GM20431 (cell line): ENCODE results near the gene IRS2.
"Not testable (repeated sequence)": the region's sequence is repeated elsewhere in the genome, so short reads cannot be mapped to it uniquely, and the experiment has no call there.

Experiments used
- in situ Hi-C: fragments of 300-500 bp; cut with MseI, MboI; formaldehyde crosslinking; loops from one replicate; pipeline ENCODE4 v1.15.0; 2020; ENCODE audit warnings: low sequenced_read_pairs; ENCODE audit not compliant: unreplicated experiment

The IRS2 gene, protein sequence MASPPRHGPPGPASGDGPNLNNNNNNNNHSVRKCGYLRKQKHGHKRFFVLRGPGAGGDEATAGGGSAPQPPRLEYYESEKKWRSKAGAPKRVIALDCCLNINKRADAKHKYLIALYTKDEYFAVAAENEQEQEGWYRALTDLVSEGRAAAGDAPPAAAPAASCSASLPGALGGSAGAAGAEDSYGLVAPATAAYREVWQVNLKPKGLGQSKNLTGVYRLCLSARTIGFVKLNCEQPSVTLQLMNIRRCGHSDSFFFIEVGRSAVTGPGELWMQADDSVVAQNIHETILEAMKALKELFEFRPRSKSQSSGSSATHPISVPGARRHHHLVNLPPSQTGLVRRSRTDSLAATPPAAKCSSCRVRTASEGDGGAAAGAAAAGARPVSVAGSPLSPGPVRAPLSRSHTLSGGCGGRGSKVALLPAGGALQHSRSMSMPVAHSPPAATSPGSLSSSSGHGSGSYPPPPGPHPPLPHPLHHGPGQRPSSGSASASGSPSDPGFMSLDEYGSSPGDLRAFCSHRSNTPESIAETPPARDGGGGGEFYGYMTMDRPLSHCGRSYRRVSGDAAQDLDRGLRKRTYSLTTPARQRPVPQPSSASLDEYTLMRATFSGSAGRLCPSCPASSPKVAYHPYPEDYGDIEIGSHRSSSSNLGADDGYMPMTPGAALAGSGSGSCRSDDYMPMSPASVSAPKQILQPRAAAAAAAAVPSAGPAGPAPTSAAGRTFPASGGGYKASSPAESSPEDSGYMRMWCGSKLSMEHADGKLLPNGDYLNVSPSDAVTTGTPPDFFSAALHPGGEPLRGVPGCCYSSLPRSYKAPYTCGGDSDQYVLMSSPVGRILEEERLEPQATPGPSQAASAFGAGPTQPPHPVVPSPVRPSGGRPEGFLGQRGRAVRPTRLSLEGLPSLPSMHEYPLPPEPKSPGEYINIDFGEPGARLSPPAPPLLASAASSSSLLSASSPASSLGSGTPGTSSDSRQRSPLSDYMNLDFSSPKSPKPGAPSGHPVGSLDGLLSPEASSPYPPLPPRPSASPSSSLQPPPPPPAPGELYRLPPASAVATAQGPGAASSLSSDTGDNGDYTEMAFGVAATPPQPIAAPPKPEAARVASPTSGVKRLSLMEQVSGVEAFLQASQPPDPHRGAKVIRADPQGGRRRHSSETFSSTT (N-terminal part only)

DNA sequence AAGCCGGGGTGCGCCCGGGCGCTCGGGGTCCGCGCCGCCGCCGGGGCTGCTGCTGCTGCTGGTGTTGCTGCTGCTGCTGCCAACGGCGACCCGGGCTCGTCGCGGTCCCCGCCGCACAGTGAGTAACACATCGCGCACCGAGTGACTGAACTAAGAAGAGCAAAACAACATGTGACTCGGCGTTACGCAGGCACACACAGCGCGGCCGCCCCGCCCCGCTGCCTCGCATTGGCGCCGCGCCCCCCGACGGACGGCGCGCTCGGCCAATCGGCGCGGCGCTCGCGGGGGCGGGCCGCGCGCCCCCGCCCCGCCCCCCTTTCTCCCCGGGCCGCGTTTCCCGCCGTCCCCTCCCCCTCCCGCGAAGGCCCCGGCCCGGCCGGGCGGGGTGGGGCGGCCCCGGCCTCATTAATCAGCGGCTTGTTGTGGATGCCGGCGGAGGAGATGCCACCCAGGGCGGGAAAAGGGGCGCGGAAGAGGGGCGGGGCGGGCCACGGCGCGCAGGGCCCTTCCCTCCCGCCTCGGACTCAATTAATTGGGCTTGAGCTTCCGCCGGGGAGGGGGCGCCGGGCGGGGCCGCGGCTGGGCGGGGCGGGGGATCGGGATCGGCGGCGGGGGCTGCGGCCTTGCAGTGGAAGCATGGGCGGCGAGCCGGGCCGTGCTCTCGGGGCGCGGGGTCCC is at the start of gene IRS2:
IRS2 (minus strand) TSS at position 127 of the 678 bp plus-strand sequence. CDS start 530 bp downstream, outside the sequence.
- in situ Hi-C loops, result loop anchor here (25.0 kb wide), 1 partner anchor 649 kb away; no protein-coding TSS in a partner anchor

DNA sequence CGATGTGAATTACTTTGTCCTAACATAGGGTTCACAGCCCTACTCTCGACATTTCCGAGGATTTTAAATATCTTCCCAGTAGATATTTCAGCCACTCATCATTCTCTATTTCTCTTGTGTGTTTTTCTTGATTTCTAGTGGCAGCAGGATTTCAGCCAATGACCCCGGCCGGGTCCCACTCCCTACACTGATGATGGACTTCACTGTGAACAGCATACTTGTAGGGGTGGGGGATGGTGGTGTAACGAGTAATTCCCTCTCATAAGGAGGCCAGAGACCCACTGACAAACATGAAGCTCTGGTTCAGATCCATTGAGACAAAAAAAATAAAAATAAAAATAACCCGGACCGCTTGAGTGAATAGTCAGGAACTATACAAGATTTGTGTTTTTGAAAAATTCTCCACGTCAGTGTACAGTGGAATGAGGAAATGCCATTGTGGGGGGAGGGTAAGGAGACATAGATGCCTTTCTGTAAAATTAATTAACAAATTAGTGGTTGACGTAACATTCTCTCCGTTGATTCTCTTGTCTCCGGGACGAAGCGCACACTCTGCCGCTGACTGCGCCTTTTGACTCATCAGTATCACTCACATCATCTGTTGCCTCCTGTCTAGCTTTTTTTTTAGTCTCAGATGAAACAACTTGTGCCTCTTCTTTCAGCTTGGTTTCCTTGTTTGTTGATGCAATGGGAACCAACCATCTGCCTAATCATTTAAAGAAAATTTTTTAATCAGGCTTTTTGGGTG is 48.8 kb upstream of the IRS2 start:
- in situ Hi-C loops, result no loop called here

DNA sequence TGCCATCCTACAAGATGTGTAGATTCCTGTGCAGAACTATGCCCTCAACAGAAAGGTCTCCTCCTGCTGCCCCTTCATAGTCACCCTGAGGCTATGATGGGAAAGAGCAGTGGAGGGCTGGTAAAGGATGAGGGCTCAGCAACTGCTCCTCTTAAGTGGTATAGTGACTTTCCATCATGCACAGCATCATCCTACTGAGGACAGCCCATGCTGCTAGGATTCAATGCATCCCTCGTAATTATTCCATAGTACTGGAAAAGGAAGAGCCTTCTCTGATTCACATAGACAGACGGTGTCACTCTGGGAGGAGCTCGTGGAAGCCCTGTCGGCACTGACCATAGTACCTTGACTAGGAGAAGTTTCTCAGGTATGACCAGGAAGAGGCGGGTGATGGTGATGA is 47.6 kb upstream of the IRS2 start:
- in situ Hi-C loops, result no loop called here

DNA sequence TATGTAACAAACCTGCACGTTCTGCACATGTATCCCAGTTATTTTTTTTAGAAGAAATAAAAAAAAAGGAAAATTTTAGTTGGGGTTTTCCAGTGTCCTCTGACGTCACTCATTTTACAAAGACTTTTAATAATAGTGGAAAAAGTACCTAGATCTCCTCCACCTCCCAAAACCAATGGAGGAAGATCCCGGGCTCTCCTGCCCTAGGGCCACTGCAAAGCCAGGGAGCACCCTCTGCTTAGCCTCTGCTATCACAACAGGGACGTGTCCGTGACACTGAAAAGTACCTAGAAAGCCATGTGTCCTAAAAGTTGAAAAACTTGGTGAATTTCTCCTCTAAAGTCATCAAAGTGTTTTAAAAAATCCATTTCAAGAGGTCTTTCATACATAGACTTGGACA is 46.7 kb upstream of the IRS2 start:
- in situ Hi-C loops, result no loop called here

DNA sequence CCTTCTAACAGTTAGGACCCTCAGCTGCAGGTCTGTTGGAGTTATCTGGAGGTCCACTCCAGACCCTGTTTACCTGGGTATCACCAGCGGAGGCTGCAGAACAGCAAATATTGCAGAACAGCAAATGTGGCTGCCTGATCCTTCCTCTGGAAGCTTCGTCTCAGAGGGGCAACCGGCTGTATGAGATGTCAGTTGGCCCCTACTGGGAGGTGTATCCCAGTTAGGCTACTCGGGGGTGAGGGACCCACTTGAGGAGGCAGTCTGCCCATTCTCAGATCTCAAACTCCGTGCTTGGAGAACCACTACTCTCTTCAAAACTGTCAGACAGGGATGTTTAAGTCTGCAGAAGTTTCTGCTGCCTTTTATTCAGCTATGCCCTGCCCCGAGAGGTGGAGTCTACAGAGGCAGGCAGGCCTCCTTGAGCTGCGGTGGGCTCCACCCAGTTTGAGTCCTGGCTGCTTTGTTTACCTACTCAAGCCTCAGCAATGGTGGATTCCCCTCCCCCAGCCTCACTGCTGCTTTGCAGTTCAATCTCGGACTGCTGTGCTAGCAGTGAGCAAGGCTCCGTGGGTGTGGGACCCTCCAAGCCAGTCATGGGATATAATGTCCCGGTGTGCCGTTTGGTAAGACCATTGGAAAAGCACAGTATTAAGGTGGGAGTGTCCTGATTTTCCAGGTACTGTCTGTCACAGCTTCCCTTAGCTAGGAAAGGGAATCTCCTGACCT is 42.4 kb upstream of the IRS2 start:
- in situ Hi-C loops, result not testable (repeated sequence)

DNA sequence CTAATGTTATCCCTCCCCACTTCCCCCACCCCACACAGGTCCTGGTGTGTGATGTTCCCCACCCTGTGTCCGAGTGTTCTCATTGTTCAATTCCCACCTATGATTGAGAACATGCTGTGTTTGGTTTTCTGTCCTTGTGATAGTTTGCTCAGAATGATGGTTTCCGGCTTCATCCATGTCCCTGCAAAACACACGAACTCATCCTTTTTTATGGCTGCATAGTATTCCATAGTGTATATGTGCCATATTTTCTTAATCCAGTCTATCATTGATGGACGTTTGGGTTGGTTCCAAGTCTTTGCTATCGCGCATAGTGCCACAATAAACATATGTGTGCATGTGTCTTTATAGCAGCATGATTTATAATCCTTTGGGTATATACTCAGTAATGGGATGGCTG is 36.8 kb upstream of the IRS2 start:
- in situ Hi-C loops, result not testable (repeated sequence)

DNA sequence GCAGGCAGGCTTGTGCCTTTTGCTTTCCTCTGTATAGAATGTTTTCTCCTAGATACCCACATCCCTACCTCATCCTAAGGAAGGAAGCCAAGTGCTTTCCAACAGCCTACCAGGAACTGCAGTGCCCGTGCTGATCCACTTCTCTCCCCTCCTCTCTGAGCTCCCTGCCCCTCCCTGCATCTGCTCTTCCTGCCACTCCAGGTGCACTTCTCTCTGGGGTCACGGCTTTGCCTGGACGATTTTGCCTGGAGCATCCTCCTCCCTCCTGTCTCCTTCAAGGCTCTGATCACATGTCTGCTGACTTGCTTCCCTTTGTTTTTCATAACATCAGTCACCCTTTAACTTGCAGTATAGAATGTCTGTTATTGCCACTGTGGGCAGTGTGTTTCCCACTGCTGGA is 34.7 kb upstream of the IRS2 start:
- in situ Hi-C loops, result no loop called here

DNA sequence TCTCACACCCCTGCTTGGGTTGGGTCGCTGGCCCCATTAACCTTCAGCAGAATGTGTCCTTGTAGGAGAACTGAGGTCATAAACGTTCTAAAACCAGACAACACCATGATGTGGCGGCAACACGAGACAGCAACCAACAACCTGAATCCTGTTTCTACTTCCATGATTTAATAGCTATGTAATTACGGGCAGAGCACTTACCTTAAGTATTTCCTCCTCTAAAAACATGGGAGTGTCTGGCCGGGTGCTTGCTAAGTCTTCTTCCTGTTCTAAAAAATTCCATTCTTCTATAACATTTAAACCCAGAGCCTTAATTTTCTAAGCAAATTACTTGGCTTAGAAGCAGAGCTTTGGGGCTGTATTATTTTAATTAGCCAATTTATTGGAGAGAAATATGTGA is 33.5 kb upstream of the IRS2 start:
- in situ Hi-C loops, result no loop called here

DNA sequence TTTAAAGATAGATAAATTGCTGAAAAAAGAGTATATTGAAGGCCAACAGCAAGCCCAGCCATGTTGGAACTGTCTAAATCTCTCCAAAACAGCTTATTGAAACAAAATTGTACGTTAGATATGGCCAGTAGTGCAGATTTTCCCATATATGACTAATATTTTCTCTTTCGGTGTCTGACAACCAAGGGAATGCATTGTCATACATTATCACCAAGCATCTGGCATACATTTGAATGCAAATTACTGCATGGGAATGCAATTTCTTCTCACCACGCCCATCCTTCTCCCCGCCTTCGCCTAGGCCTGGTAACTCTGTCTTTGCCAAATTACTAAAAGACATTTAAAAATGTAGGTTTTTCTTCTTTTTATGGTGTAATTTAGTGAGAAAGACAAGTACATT is 32.5 kb upstream of the IRS2 start:
- in situ Hi-C loops, result no loop called here

DNA sequence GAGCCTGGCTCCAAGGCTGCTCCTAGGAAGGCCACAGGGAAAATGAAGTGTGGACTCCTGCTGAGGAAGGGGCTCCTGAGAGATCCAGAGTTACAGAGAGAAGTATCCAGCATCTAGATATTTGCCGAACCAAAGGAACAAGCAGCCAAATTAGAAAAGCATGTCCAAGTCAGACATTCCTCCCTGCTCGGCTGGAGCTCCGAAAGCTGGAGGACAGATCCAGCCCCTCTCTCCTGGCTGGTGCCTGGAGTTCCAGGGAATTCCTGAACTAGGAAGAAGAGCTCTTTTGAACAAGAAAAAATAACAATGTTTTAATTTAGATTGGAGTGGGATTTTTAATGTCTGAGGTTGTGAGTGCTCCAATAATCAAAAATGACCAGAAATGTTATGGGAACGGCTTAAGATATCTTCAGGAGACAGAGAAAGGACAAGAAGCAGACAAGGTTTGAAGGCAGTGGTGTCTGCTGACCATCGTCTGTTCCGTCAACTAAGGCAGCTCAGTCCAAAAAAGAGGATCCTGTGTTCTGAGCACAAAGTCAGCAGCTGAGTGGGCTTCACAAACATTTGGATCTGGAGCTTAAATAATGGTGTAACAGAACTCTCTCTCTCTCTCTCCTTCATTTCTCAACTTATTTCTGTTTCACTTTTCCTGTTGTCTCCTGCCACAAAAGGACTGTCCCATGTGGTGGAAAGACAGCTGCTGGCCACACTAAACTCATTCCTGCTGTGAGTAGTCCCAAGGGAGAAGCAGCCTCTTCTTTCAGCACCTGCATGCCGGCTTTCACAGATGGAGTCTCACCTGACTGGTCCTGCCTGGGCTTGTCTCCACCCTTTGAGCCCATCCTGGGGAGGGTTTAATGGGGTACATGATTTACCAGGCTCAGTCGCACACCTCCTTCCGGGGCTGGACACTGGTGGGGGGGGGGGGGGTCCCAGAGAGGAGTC is 31.5 kb upstream of the IRS2 start:
- in situ Hi-C loops, result no loop called here

DNA sequence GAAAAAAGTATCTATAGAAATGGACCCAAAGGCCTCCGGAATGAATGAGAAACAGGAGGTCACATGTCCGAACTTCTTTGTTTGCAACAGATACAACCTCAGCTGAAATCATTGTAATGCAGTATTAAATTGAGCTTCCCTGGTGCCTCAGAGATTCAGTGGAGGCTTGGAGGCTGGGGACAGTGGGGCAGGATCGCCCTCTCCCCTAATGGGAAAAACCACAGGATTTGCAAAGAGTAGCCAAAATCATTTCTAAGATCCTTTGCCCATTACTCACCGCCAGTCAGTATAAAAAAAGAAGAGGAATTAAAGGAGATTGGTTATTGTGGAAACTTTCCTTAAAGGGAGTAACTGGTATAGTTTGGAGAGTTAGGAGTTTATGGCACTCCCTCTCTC is 30.4 kb upstream of the IRS2 start:
- in situ Hi-C loops, result no loop called here

DNA sequence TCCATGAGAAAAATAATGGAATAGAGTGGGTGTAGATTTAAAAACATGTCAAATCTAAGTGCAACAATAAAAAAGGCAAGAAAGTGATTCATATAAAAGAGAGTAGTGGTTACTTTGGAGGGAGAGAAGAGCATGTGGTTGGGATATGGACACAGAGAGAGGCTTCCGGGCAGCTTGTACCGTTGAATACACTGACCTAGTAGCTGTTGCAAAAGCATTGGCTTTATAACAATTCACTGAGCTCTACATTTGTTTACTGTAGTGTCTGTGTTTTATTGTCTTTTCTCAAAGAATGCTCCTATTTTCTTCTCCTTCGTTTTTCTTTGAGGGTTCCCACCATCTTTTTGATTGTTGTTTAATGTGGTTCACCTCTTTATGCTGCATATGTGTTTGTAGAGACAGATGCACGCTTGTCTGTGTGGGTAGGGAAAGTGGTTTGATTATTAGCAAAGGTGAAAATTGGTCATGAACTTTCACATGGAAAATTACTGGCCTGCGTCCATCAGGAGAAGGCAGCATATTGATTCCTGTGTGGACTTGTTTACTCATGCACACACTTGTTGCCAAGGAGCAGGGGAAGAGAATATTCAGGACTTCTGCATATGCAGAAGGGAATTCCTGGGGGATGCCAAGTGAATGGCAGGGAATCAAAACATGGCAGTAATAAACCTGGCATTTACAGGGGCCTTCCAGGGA is 29.9 kb upstream of the IRS2 start:
- in situ Hi-C loops, result no loop called here

DNA sequence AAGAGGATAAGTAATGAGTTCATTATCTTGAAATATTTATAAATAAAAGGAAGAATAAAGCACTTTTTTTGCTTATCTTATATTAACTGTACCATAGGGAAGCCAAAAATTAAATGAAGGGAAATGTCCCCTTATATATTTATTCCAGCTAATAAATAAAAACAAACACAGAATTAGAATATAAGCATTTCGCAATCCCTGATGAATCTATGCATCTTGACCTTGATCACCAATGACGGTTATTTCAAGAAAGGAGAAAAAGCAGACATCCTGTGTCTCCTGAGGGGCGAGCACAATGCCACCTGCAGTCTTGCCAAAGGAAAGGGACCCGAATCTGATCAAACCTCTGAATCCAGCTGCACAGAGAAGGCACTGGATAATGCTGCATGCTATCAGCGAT is 29.3 kb upstream of the IRS2 start:
- in situ Hi-C loops, result no loop called here

DNA sequence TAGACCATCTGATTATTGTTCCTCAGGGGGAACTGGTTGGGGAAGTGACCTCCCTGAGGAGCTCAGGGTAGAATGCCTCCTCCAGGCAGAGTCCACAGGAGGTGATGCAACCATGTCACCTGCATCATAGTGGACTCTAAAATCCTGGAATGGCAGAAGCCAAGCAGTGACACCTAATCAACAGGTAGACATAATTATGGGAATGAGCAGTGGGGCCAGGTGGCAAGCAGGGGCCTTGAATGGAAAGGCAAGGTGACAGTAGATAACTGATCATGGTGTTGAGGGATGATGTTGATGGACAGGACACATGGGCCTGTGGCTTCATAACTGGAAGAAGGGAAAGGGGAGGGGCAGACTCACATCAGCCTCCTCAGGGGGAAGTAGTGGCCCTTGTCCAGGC is 27.3 kb upstream of the IRS2 start:
- in situ Hi-C loops, result no loop called here

DNA sequence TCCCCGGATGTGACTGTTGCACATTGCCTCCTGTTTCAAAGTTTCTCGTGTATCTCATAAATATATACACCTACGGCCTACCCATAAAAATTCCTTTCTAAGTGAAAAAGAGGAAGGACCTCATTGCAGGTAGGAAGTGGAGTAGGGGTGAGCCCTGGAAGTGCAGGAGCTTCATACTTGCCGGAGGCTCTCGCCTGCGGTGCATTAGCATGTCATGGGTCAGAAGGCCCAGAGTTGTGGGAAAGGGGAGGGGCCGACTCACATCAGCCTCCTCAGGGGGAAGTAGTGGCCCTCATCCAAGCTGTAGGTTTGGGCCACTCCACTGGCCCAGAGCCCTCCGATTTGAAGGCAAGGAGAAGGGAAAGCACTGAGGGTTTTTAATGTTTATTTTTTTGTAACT is 26.0 kb upstream of the IRS2 start:
- in situ Hi-C loops, result no loop called here

DNA sequence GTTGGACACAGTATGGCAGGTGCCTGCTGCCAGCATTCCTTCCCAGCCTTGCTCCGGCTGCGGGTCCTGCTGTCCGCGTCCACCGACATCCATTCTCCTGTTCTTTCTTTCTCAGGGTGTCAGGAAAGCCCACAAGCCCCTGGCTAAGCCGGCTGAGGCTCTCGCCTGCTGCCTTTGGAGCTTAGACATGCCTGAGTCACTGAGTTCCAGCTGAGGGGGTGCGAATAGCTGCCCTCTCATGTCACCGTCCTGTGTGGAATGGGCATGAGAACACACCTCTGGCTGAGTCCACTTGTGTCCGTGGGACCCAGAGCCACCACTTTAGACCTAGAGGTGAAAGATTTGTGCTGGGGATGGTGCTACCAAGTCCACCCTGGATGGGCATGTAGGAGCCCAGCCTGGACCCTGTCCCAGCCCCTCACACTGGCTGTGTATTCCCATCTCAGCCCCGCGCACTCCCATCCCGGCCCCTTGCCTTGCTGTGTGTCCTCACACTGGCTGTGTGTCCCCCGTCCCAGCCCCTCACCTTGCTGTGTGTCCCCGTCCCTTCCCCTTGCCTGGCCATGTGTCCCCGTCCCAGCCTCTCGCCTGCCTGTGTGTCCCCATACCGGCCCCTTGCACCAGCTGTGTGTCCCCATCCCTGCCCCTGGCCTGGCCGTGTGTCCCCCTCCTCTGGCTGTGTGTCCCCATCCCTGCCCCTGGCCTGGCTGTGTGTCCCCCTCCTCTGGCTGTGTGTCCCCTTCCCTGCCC is 24.6 kb upstream of the IRS2 start:
- in situ Hi-C loops, result no loop called here
